HG02852 (cell line): ENCODE measurements around the gene XRRA1.
A peak's percentile ranks its signal among the peaks of the same experiment; 100 is the strongest.

Experiments used
- ATAC-seq: cut with Tn5 transposase; IDR thresholded peaks from one replicate; pipeline ENCODE4 v1.9.1; 2021; ENCODE audit warnings: mild to moderate bottlenecking, moderate library complexity; ENCODE audit not compliant: unreplicated experiment

The XRRA1 gene

DNA sequence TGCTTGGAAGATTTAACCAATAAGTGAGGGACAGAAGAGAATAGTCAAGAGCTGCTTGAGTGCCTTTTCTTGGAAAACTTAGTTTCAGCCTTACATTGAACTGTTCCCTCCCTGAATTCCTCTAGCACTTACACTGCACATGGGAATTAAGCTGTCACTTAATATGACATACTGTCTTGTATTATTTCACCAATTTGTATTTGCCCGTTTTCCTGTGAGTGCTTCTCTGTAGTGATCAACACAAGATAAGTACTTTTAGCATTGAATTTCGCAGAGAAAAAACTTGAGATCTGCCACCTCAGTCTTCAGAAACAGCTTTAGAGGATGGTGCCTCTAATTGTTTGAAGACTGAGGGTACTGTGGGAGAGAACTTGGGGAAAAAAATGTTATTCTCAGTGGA is 3.9 kb upstream of the XRRA1 start:
- ATAC-seq: no peak

GRCh38 chr11:74951226-74951625 is 2.3 kb upstream of the XRRA1 start:
- ATAC-seq: no peak

- no peak for ATAC-seq
Observed at GRCh38 chr11:74950374-74950969, 1.6 kb upstream of the XRRA1 start.

- ATAC-seq: no peak
Observed at GRCh38 chr11:74949753-74950137, 854 bp upstream of the XRRA1 start.

- peak; percentile 10 for ATAC-seq
Observed at GRCh38 chr11:74948546-74948897, 369 bp downstream of the XRRA1 start.

DNA sequence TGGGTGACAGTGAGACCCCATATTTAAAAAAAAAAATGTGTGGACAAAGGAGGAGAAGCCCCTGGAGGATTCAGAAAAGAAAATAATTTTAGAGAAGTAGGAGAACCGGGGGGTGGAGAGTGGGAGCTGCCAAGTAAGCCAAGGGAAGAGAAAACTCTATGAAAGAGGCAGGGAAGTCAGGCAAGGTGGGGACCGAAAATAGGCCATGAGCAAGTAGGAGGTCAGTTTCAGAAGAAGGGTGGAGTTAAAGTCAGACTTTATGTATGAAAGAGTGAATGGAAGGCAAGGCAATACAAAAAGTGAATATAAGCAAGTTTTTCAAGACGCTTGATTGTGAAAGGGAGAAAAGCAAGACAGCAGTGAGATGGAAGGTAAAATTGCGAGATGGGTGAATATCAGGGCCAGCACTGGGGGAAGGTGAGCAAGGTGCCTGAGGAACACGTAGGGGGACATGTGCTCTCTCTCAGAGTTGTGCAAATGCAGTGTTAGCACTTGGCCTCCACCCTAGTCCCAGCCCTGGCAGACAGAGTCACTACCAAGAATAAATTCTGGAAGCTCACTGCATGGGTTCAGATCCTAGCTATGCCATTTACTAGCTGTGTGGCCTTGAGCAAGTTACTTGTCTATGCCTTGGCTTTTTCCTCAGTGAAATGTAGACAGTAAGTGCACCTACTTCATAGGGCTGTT is 6.7 kb downstream of the XRRA1 start:
- ATAC-seq: no peak

DNA sequence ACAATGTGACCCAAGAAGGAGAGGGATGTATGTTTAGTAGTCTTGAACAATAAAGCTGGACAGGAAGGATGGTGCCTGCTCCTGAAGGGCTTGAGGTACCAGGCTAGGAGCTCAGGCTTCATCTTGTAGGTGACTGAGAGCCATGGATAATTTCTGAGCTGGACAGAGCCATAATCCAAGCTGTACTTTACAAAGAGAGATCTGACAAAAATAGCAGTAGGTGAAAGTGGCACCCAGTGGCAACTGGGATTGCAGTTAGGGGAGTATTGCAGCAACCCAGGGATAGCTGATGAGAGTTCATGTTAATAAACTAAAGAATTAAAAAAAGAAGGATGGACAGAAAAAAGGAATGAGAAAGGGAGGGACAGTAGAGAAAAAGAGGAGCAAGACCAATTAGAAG is 7.4 kb downstream of the XRRA1 start:
- no peak for ATAC-seq

GRCh38 chr11:74937696-74938475 is 11.0 kb downstream of the XRRA1 start:
- ATAC-seq: no peak

DNA sequence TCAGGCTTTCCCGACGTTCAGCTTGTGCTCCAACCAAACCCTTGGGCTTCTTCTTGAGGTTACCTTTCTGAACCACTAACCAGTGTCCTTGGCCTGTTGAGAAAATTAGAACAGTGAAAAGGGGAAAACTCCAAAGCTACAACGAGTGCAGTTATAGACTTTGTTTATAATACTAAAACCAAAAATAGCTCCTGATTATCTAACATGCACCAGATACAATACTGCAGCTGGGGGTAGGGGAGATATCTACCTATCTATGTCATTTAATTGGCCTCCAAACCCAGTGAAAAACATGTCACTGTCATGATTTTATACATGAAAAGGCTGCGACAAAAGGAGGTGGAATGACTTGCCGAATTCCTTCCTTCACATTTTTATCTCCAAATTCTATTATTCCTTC is 11.9 kb downstream of the XRRA1 start:
- no peak for ATAC-seq

GRCh38 chr11:74936087-74936486 is 12.8 kb downstream of the XRRA1 start:
- no peak for ATAC-seq

DNA sequence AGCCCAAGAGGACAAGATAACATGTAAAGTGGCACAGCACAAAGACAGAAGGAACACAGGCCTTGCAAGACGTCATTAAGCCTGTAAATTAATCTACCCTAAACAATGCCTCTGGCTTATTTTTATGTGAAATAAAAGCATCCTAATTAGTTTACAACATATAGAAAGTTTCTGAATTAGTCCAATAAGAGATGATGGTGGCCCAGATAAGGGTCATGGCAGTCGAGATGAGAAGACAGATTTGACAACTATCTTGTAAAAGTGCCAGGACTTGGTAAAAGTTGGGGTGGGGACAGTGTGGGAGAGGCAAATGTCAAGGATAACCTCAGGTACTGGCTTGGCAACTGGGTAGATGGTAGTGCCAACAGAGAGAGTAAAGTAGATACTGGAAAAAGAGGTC is 13.6 kb downstream of the XRRA1 start:
- no peak for ATAC-seq

DNA sequence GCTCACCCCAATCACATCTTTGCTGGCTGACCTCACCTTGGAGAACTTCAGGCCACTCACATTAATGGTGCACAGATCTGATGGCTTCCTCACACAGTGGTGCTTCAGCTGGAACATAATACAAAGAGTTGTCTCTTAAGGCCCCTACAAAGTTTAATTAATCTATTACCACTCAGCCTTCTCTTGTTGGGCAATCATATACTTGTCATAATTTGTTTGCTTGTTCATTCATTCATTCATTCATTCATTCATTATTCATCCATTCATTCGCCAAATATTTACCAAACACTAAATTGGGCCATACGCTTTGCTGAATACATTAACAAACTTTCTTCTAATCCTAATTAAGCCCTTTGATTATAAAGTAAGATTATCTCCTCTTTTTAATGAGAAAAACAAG is 15.1 kb downstream of the XRRA1 start:
- no peak for ATAC-seq

GRCh38 chr11:74932797-74933196 is 16.1 kb downstream of the XRRA1 start:
- no peak for ATAC-seq

DNA sequence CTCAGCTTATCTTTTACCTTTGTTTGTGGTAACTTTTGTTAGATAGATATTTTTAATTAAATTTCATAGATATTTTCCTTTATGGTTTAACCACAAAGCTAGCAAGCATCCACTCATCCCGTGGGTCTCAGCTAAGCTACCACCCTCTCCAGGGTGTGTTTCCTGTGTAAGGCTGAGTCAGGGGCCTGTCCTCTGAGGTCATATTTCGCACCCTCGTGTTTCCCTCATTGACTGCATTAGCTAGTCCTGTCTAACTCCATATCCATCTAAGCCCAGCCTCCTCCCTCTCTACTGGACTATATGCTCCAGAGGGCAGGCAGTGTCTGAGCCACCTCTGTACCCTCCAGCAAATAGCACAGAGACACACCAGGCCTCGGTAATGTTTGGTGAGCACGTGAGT is 16.7 kb downstream of the XRRA1 start:
- ATAC-seq: no peak

DNA sequence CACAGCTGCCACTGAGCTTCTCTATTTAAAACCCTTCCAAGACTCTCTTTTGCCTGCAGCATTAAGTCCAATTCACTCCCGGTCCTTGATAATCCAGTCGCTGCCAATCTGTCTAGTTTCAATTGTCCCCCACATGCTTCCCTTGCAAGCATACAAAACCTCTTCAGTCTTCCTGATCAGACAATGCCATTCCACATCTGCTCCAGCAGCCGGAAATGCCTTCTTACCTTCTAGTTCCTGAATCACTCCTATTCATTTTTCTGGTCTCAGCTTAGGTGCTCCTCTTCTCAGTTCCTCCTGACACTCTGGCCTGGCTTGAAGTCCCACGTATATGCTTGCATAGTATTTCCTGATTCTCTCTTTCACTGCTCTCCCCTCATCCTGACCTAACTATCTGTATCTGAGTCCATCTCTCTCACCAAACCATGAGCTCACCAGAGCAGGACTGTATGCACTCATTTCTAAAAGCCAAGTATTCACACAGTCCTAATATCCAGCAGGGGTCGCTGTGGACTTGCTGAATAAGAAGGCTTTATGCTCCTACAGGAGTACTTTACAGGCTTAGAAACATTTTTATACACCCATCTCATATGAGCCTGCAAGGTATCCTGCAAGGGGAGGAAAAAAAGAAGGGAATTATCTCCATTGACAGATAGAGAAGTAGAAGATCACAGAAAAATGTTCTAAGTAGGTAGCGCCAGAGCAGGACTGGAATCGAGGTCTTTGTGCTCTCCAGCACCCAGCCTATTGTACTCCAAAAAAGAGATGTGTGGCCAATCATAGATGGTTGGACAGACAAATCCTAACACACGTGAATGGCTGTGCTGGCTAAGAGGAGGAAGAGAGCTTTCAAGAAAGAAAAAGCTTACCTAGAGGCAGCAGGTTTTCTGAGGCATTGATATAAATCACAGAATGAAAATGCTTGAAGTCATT is 19.2 kb downstream of the XRRA1 start:
- peak; percentile 83 for ATAC-seq

GRCh38 chr11:74927496-74927895 is 21.4 kb downstream of the XRRA1 start:
- ATAC-seq: no peak

GRCh38 chr11:74926304-74927030 is 22.4 kb downstream of the XRRA1 start:
- no peak for ATAC-seq

DNA sequence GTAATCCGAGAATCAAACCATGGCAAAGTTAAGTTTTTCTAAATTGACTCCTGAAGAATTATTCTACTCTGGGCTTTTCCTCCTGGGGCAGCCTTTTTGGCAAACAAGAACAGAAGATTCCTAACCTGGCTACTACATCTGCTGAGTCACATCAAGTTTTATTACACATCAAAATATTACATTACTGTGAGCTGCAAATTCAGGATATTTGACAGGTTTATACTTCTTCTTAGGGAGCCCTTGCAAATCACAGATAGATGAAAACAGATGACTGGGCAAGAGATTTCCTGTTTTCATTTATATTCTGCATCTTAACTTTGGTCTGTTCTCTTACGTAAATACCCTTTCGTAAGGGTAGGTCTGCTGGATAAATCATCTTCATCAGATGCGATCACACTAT is 23.6 kb downstream of the XRRA1 start:
- no peak for ATAC-seq

DNA sequence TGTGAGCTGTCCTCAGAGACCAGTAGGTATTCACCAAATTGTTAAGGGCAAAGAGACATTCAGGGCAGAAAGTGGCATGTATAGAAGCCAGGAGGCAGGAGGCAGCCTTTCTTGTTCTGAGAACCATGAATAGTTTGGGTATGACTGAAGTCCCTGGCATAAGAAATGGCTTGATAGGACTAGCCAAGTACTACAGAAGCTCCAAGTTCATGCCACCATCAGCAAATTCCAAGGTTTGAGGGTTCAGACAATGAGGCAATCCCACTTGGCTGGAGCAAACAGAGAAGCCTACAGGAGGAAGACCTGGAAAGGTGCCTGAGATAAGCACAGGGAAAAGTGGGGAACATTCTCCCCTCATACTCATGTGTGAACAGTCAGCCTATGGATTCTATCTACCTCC is 25.8 kb downstream of the XRRA1 start:
- ATAC-seq: no peak

DNA sequence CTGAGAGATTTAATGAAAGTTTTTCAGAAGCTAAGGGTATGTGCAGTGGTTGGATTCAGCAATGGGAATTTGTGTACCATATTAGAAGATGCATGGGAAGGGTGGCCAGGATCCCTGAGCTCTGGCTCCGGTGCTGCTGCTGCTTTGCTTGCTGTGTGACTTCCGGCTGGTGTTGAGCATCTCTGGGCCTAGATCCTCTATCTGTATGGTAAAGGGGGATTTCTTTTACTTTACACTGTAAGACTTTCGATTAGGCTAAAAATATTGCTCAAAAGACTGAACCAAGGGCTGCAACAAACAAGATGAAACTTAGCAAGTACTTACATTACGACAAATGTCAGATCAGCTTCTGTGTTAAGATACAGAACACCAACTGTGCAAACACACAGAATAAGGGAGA is 39.1 kb downstream of the XRRA1 start:
- ATAC-seq: no peak

- no peak for ATAC-seq
Observed at GRCh38 chr11:74909385-74909784, 39.5 kb downstream of the XRRA1 start.
